Activated T-helper 2 cell treated with anti-CD3 and anti-CD28 coated beads, Interferon-gamma antibody, Interleukin-2, Interleukin-4, amounts not matched to agents 10 μg/mL and 5 μg/mL and 100 μg/mL, durations not matched to agents 14 hours and 24 hours and 36 hours (primary cell): ENCODE data around the gene CSTPP1. TPM values are rescaled to one million over a fixed set of nuclear protein-coding genes. Genes with fewer than 3 reads are reported as not detected.

Experiments
- DNase-seq: peaks from one replicate; pipeline ENCODE4 v3.0.0; 2021; ENCODE audit warnings: low spot score
- H3K27ac Mint-ChIP-seq: one replicate; pipeline ENCODE4 v1.8.0; 2021; ENCODE audit warnings: mixed read lengths
- H3K27me3 Mint-ChIP-seq: one replicate; pipeline ENCODE4 v1.8.0; 2021; ENCODE audit warnings: low read depth, mixed read lengths
- H3K36me3 Mint-ChIP-seq: one replicate; pipeline ENCODE4 v1.8.0; 2021; ENCODE audit warnings: low read depth, mixed read lengths
- H3K4me1 Mint-ChIP-seq: one replicate; pipeline ENCODE4 v1.8.0; 2021; ENCODE audit warnings: low read depth, mixed read lengths
- H3K4me3 Mint-ChIP-seq: one replicate; pipeline ENCODE4 v1.8.0; 2021; ENCODE audit warnings: low read depth, mild to moderate bottlenecking, moderate library complexity, mixed read lengths
- H3K9me3 Mint-ChIP-seq: one replicate; pipeline ENCODE4 v1.8.0; 2021; ENCODE audit warnings: mixed read lengths
- intact Hi-C: fragments of 100-400 bp; cut with micrococcal nuclease; formaldehyde crosslinking; loops from one replicate; pipeline ENCODE4 v1.15.1; 2023
- total RNA-seq: library from RNA; stranded (reverse); gene quantifications from 2 replicates; pipeline ENCODE4 v1.2.3, GENCODE V29; 2022

Gene CSTPP1
- total RNA-seq, 1 donor from 2014 or later, result 17.8 TPM

GRCh38 chr11:47127213-47127612 is 190.7 kb downstream of the CSTPP1 start:
- Mint-ChIP-seq H3K27ac (no peak overlapping the region), H3K9me3 (no peaks in the 10 kb centered on the region), H3K4me3 (no peak overlapping the region), H3K36me3 (no peaks in the 10 kb centered on the region), H3K4me1 (no peaks in the 10 kb centered on the region), H3K27me3 (no peaks in the 10 kb centered on the region)
- intact Hi-C loops, result no loop called here
- no peak for DNase-seq

GRCh38 chr11:47130543-47130942 is 194.0 kb downstream of the CSTPP1 start:
- no peak for DNase-seq
- intact Hi-C loops, result no loop called here
- Mint-ChIP-seq H3K4me1 (no peaks in the 10 kb centered on the region), H3K9me3 (no peaks in the 10 kb centered on the region), H3K4me3 (no peak overlapping the region), H3K36me3 (no peaks in the 10 kb centered on the region), H3K27me3 (no peaks in the 10 kb centered on the region), H3K27ac (no peak overlapping the region)

- Mint-ChIP-seq H3K27ac (no peak overlapping the region), H3K36me3 (no peaks in the 10 kb centered on the region), H3K27me3 (peaks cover 3% of the 10 kb centered on the region), H3K4me1 (no peaks in the 10 kb centered on the region), H3K4me3 (no peak overlapping the region), H3K9me3 (no peaks in the 10 kb centered on the region)
- no peak for DNase-seq
- intact Hi-C loops, result no loop called here
These were observed 194.6 kb downstream of the CSTPP1 start for GRCh38 chr11:47131136-47131535.

- Mint-ChIP-seq H3K9me3 (no peaks in the 10 kb centered on the region), H3K27ac (no peak overlapping the region), H3K27me3 (peaks cover 3% of the 10 kb centered on the region), H3K36me3 (no peaks in the 10 kb centered on the region), H3K4me3 (no peak overlapping the region), H3K4me1 (no peaks in the 10 kb centered on the region)
- DNase-seq, result no peak
- intact Hi-C loops, result no loop called here
These were observed 195.9 kb downstream of the CSTPP1 start for GRCh38 chr11:47132490-47132889.

GRCh38 chr11:47132981-47133380 is 196.4 kb downstream of the CSTPP1 start:
- no peak for DNase-seq
- peaks cover 3% of the 10 kb centered on the region for H3K27me3 Mint-ChIP-seq
- H3K4me3 Mint-ChIP-seq, result no peak overlapping the region
- peaks cover 2% of the 10 kb centered on the region for H3K36me3 Mint-ChIP-seq
- no peak overlapping the region for H3K27ac Mint-ChIP-seq
- intact Hi-C loops, result no loop called here
- no peaks in the 10 kb centered on the region for H3K4me1 Mint-ChIP-seq
- H3K9me3 Mint-ChIP-seq, result no peaks in the 10 kb centered on the region

GRCh38 chr11:47136327-47136726 is 199.8 kb downstream of the CSTPP1 start:
- no peak for DNase-seq
- intact Hi-C loops, result no loop called here
- H3K27ac Mint-ChIP-seq, result no peak overlapping the region
- H3K4me1 Mint-ChIP-seq, result peaks cover 2% of the 10 kb centered on the region
- H3K4me3 Mint-ChIP-seq, result no peak overlapping the region
- H3K36me3 Mint-ChIP-seq, result peaks cover 3% of the 10 kb centered on the region
- peaks cover 3% of the 10 kb centered on the region for H3K27me3 Mint-ChIP-seq
- no peaks in the 10 kb centered on the region for H3K9me3 Mint-ChIP-seq

- Mint-ChIP-seq H3K9me3 (no peaks in the 10 kb centered on the region), H3K27me3 (peaks cover 3% of the 10 kb centered on the region), H3K27ac (no peak overlapping the region), H3K4me1 (peaks cover 2% of the 10 kb centered on the region), H3K4me3 (no peak overlapping the region), H3K36me3 (peaks cover 3% of the 10 kb centered on the region)
- intact Hi-C loops, result no loop called here
- no peak for DNase-seq
These were observed 200.4 kb downstream of the CSTPP1 start for GRCh38 chr11:47136921-47137320.

- intact Hi-C loops, result no loop called here
- no peak overlapping the region for H3K4me3 Mint-ChIP-seq
- no peak for DNase-seq
- no peak overlapping the region for H3K27ac Mint-ChIP-seq
- no peaks in the 10 kb centered on the region for H3K9me3 Mint-ChIP-seq
- peaks cover 3% of the 10 kb centered on the region for H3K27me3 Mint-ChIP-seq
- H3K36me3 Mint-ChIP-seq, result peaks cover 3% of the 10 kb centered on the region
- H3K4me1 Mint-ChIP-seq, result peaks cover 2% of the 10 kb centered on the region
These were observed 200.9 kb downstream of the CSTPP1 start for GRCh38 chr11:47137476-47137875.

GRCh38 chr11:47139878-47140277 is 203.3 kb downstream of the CSTPP1 start:
- Mint-ChIP-seq H3K36me3 (peaks cover 3% of the 10 kb centered on the region), H3K4me1 (peaks cover 2% of the 10 kb centered on the region), H3K9me3 (no peaks in the 10 kb centered on the region), H3K4me3 (no peak overlapping the region), H3K27ac (no peak overlapping the region), H3K27me3 (peaks cover 3% of the 10 kb centered on the region)
- no peak for DNase-seq
- intact Hi-C loops, result no loop called here

- intact Hi-C loops, result no loop called here
- H3K4me1 Mint-ChIP-seq, result peaks cover 2% of the 10 kb centered on the region
- H3K27ac Mint-ChIP-seq, result no peak overlapping the region
- no peak overlapping the region for H3K4me3 Mint-ChIP-seq
- H3K9me3 Mint-ChIP-seq, result no peaks in the 10 kb centered on the region
- H3K27me3 Mint-ChIP-seq, result no peaks in the 10 kb centered on the region
- DNase-seq, result no peak
- H3K36me3 Mint-ChIP-seq, result no peaks in the 10 kb centered on the region
These were observed 206.8 kb downstream of the CSTPP1 start for GRCh38 chr11:47143322-47143721.

- intact Hi-C loops, result no loop called here
- Mint-ChIP-seq H3K36me3 (no peaks in the 10 kb centered on the region), H3K4me3 (no peak overlapping the region), H3K27ac (no peak overlapping the region), H3K27me3 (no peaks in the 10 kb centered on the region), H3K9me3 (no peaks in the 10 kb centered on the region), H3K4me1 (no peaks in the 10 kb centered on the region)
- DNase-seq, result no peak
These were observed 208.0 kb downstream of the CSTPP1 start for GRCh38 chr11:47144541-47144940.

- H3K4me3 Mint-ChIP-seq, result no peak overlapping the region
- no peak for DNase-seq
- no peaks in the 10 kb centered on the region for H3K4me1 Mint-ChIP-seq
- H3K9me3 Mint-ChIP-seq, result no peaks in the 10 kb centered on the region
- intact Hi-C loops, result no loop called here
- no peaks in the 10 kb centered on the region for H3K27me3 Mint-ChIP-seq
- no peak overlapping the region for H3K27ac Mint-ChIP-seq
- H3K36me3 Mint-ChIP-seq, result no peaks in the 10 kb centered on the region
These were observed 210.7 kb downstream of the CSTPP1 start for GRCh38 chr11:47147250-47147649.

- no peaks in the 10 kb centered on the region for H3K4me1 Mint-ChIP-seq
- no peaks in the 10 kb centered on the region for H3K27me3 Mint-ChIP-seq
- H3K4me3 Mint-ChIP-seq, result no peak overlapping the region
- no peak overlapping the region for H3K27ac Mint-ChIP-seq
- no peak for DNase-seq
- intact Hi-C loops, result no loop called here
- no peaks in the 10 kb centered on the region for H3K9me3 Mint-ChIP-seq
- no peaks in the 10 kb centered on the region for H3K36me3 Mint-ChIP-seq
These were observed 211.1 kb downstream of the CSTPP1 start for GRCh38 chr11:47147681-47148080.

- intact Hi-C loops, result no loop called here
- DNase-seq, result no peak
- Mint-ChIP-seq H3K36me3 (no peaks in the 10 kb centered on the region), H3K27me3 (no peaks in the 10 kb centered on the region), H3K27ac (no peak overlapping the region), H3K4me1 (peaks cover 2% of the 10 kb centered on the region), H3K4me3 (no peak overlapping the region), H3K9me3 (no peaks in the 10 kb centered on the region)
These were observed 211.7 kb downstream of the CSTPP1 start for GRCh38 chr11:47148270-47148669.
